Activated CD8-positive, alpha-beta memory T cell treated with anti-CD3 and anti-CD28 coated beads, Interleukin-2, amount 50 U/mL, for 24 hours (primary cell): ENCODE data around the gene LGALS4.
"Not testable (repeated sequence)": the region's sequence is repeated elsewhere in the genome, so short reads cannot be mapped to it uniquely, and the experiment has no call there.

Experiments used
- DNase-seq: peaks from one replicate; pipeline ENCODE4 v3.0.0-alpha.2; 2020; ENCODE audit errors: extremely low read depth

Gene LGALS4

DNA sequence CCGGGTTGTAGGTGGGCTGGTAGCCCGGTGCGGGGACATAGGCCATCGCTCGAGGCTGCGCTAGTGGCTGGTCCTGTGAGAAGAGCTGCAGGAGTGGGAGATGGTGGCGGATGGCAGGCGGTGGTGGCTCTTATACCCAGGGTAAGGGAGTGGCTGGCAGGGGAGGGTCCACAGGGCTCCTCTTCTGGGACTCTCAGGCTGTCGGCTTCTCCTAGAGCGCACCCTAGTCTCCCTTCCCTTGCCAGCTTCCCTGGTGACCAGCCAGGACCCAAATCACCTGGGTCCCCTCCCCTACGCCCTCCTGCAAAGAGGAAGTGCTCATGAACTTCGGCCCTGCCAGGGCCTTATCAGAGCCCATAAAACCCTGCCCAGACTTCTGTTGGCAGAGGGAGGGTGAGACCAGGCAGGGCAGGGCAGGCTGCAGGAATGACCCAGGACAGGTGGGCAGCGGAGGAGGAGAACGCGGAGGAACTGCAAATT, at the start of gene LGALS4:
TSS of gene LGALS4 (minus strand) at position 105 of the 480 bp plus-strand sequence. CDS start at position 46, 59 bp downstream.
- no peak for DNase-seq

GRCh38 chr19:38861368-38861767, 48.6 kb upstream of the LGALS4 start:
- DNase-seq, result no peak

GRCh38 chr19:38859631-38860204, 47.0 kb upstream of the LGALS4 start:
- not testable (repeated sequence) for DNase-seq

- no peak for DNase-seq
Measured at GRCh38 chr19:38856813-38857212, 44.1 kb upstream of the LGALS4 start.

DNA sequence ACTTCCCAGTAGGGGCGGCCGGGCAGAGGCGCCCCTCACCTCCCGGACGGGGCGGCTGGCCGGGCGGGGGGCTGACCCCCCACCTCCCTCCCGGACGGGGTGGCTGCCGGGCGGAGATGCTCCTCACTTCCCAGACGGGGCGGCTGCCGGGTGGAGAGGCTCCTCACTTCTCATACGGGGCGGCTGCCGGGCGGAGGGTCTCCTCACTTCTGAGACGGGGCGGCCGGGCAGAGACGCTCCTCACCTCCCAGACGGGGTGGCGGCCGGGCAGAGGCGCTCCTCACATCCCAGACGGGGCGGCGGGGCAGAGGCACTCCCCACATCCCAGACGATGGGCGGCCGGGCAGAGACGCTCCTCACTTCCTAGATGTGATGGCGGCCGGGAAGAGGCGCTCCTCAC, 43.0 kb upstream of the LGALS4 start:
- DNase-seq, result not testable (repeated sequence)

GRCh38 chr19:38854961-38855360, 42.2 kb upstream of the LGALS4 start:
- not testable (repeated sequence) for DNase-seq

DNA sequence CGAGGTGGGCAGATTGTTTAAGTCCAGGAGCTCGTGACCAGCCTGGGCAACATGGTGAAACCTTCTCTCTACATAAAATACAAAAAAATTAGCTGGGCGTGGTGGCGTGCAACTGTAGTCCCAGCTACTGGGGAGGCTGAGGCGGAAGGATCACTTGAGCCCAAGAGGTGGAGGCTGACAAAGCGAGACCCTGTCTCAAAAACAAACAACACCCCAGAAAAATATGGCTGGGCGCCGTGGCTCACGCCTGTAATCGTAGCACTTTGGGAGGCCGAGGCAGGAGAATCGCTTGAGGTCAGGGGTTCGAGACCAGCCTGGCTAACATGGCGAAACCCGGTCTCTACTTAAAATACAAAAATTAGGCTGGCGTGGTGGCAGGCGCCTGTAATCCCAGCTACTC, 40.5 kb upstream of the LGALS4 start:
- no peak for DNase-seq

DNA sequence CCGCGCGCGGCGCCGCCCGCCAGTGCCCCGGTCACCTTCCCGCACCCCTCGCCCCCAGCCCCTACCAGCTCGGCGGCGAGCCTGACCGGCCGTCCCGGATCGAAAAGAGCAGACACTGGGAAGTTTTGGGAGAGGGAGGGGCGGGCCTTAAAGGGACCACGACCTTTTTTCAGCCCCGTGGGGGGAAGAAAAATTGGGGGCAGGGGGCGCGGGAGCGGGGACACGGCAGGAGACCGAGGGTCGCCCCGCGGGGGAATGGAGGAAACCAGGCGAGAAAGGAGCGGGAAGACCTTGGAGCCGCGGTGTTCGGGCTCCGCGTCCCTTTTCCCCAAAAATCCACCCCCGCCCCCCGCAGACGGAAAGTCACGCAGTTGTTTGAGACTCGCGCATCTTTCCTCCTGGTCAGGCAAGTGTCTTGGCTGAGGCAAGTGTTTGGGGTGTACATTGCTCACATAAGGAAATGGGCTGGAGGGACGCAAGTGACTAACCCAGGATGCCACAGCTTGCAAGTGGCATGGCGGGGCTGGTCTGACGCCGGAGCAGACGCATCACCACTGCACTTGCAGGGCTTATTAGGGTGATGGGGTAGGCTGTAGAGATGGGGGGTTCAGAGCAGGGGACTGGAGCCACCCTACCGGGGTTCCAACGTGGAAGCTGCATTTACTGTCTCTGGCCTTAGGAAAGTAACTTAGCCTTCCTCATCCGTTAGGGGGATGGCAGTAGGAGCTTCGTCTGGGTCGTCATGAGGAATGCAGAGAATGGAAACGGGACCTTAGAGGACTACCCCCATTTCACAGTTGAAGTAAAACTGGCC, 39.7 kb upstream of the LGALS4 start:
- peak; percentile 37 for DNase-seq

DNA sequence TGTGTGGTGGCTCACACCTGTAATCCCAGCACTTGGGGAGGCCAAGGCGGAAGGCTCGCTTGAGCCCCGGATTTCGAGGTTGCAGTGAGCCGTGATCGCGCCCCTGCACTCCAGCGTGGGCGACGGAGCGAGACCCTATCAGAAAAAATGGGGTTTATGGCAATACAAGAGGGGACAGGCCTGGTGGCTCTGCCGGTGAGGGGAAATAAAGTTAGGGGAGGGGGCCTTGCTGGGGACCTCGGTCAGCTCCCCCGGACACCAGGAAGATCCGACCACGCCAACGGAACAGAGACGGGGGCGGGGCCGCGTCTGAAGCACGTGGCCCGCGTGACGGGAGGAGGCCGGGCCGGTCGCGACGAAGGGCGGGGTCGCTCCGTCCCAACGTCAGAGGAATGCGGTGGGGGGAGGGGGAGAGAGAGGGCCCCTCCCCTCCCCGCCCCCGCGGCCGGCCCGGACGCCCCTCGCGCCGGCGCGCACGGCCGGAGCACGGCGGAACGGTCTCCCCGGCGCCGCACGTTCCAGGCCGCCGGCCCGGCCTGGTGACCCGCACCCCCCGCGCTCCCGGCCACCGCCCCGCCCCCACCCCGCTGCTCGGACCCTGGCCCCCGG, 39.0 kb upstream of the LGALS4 start:
- peak; percentile 67 for DNase-seq

GRCh38 chr19:38850976-38851621, 38.4 kb upstream of the LGALS4 start:
- no peak for DNase-seq

- DNase-seq, result peak; percentile 99
Measured at GRCh38 chr19:38850436-38850975, 37.8 kb upstream of the LGALS4 start.

- DNase-seq, result peak; percentile 99
Measured at GRCh38 chr19:38849860-38850435, 37.2 kb upstream of the LGALS4 start, which contains the start of gene HNRNPL. Gene HNRNPL, minus strand, starts transcription at chr19:38849986. Its CDS starts 20 bp downstream, at chr19:38849966.

DNA sequence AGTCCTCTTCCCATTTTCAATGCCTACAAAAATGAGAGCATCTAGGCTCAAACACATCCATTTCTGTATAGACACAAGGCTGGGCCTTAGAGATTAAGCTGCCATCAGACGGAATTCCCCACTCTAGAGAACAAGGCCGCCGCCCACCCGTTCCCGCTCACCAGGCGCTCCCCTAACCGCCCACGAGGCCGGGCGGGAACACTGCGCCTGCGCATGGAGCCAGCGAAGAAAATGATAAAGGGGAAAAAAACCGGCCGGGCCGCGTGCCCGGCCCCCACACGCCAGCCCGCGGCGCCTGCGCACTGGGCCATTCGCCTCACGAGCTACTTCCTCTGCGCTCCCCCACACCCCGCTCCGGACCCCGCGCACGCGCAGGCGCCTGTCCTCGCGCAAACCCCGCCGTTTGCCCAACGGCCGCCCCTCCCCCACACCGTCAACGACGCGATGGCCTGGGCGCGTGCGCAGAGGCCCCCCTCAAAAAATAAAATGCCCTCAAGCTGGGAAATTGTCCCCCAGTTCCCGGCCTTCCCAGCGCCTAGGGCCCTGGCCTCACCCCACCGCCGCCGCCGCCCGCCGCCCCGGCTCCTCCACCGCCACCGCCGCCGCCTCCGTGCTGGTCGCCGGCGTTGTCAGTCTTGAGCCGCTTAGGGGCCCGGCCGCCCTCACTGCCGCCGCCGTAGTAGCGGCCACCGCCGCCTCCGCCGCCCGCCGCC, 36.6 kb upstream of the LGALS4 start:
- peak; percentile 94 for DNase-seq

DNA sequence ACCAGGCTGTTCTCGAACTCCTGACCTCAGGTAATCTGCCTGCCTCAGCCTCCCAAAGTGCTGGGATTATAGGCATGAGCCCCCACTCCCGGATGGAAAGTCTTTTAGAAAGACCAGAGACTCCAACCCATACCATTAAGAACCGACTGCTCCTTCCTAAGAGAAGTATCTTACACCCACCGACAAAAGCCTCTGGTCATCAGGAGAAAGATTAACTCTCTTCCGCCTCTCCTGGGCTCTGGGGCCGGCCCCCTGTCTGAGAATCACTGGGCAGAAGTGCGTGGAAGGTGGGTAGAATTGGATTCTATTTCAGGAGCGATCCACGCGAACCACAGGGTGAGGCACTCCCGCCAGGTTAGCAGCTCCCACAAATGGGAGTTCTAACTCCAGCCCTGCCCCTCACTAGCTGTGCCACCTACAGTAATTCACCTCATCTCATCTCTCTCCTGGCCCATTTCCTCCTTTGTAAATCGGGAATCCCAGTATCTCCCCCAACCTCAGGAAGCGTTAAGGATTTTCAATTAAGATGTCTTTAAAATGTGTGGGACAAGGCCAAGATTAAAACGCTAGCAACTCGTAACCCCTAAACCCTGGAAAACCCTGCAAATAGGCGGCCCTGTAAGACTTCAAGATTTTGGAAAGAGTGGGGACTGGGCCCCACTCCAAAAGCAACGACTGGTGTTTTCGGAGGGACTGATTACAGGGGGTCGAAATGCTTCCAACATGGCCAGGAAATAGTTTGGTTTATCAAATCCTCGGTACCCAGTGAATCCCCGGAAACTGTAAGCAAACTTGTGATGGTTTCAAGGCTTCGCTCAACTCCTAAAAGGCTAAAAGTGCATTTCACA, 35.8 kb upstream of the LGALS4 start:
- DNase-seq, result no peak

DNA sequence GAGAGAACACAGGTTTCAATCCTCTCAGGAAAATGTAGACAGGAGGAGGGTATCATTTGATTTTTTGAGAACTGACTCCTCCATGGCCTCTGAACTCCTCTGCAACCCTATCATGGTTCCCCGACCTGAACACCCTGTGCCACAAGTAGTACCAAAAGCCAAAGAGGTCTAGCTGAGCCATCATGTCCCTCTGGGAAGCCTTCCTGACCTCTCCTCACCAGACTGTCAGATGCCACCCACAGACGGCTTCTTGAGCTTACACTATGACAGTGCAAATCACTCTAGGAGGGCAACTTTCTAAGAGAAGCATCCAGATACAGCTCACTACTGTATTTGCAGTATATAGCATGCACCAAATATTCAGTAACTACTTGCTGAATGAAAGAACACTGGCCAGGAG, 33.4 kb upstream of the LGALS4 start:
- DNase-seq, result no peak

DNA sequence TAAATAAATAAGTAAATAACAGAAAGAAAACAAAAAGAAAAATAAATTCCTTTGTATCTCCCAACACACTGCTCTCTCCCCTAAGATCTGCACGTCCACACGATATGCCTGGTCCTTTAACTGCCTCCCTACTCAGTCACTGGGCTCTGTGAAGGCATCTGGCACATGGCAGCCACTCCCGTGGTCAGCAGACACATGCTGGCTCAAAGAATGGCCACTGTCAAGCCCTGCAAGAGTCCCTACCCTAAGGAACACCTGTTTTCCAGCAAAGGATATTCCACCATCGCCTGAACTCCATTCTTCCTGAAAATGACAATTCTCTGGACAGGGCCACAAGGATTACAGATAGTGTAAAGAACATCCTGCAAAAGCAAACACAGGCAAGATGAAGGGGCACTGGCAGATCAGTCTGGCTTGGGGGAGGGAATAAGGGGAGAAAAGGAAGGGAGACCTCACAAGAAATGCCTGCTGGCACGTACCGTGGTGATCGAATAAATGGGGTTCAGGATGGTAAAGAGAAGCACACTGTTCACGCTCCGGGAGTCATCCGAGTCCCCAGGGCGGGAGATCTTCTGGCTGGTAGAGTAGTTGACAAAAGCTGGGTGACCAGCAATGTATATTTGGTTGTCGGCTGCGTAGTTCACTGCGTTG, 32.8 kb upstream of the LGALS4 start:
- no peak for DNase-seq

DNA sequence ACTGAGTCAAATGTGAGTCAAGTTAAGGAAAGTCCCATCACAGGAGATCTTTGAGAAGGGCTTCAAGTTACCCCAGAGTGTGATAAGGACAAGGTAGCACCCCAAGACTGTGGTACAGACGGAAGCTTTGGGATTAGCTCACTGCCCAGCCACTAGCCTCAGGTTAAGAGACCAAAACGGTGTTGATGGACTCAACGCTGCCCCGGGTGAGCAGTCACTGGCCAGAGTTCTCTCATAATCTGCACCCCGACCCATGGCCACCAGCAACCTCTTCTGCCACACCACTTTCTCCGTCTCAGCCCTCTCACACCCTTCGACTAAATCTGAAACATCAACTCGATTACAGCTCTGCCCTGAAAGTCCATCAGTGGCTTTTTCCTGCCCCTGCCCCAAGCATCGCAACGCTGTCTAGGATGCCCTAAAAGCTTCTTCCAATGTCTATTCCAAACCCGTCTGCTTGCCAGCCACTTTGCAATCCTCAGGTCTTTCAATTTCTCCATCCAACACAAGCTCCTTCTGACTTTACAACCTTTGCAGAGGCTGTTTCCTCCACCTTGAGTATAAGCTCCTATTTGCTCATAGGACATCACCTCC, 31.4 kb upstream of the LGALS4 start:
- DNase-seq, result no peak

GRCh38 chr19:38843175-38843758, 30.5 kb upstream of the LGALS4 start:
- DNase-seq, result no peak
